H1 (cell line): ENCODE measurements around the gene DIPK2B. TPM values are rescaled to one million over a fixed set of nuclear protein-coding genes. Genes with fewer than 3 reads are reported as not detected.

Experiments
- CTCF ChIA-PET: fragments of 300-600 bp; sonication (Branson Sonifier 250); formaldehyde crosslinking; loops from one replicate; lab custom pipeline; 2021; ENCODE audit not compliant: partially characterized antibody; lab: Charles Lee
- POLR2A ChIA-PET: fragments of 300-600 bp; sonication (Branson Sonifier 250); formaldehyde crosslinking; loops from one replicate; lab custom pipeline; 2021; ENCODE audit warnings: inconsistent platforms; ENCODE audit not compliant: partially characterized antibody; lab: Charles Lee
- DNase-seq, 2 experiments: peaks; one replicate each; pipeline versions ENCODE4 v3.0.0 to v3.0.0-alpha.2; 2010 to 2022; ENCODE audit warnings: low spot score in 2 of 2, low read depth in 1 of 2, mixed read lengths in 1 of 2
- FAIRE-seq: peaks from 2 replicates; lab custom pipeline; 2011; peaks lifted over from hg19 to GRCh38; lab: Jason Lieb, UNC
- H2AFZ ChIP-seq: 2 replicates; pipeline ENCODE4 v1.8.1; 2012; ENCODE audit warnings: low read length, inconsistent platforms
- H2AK5ac ChIP-seq: 2 replicates; pipeline ENCODE4 v1.6.1; 2013; ENCODE audit warnings: low read depth, low read length
- H2BK120ac ChIP-seq: replicated peaks from 2 replicates; pipeline ENCODE3; 2013; ENCODE audit warnings: low read depth, low read length, inconsistent platforms
- H2BK12ac ChIP-seq: 2 replicates; pipeline ENCODE4 v1.6.1; 2013; ENCODE audit warnings: low read depth, low read length
- H2BK15ac ChIP-seq: 2 replicates; pipeline ENCODE4 v1.6.1; 2013; ENCODE audit warnings: low read length
- H2BK20ac ChIP-seq: 2 replicates; pipeline ENCODE4 v1.6.1; 2013; ENCODE audit warnings: low read length
- H2BK5ac ChIP-seq: 2 replicates; pipeline ENCODE4 v1.6.1; 2013; ENCODE audit warnings: low read depth, low read length
- H3K14ac ChIP-seq: 2 replicates; pipeline ENCODE4 v1.6.1; 2013; ENCODE audit warnings: inconsistent platforms; ENCODE audit not compliant: insufficient read length
- H3K18ac ChIP-seq: 2 replicates; pipeline ENCODE4 v1.6.1; 2013; ENCODE audit warnings: low read length; ENCODE audit errors: extremely low read depth
- H3K23ac ChIP-seq: 2 replicates; pipeline ENCODE4 v1.6.1; 2013; ENCODE audit warnings: inconsistent platforms; ENCODE audit not compliant: insufficient read length
- H3K23me2 ChIP-seq: 2 replicates; pipeline ENCODE4 v1.6.1; 2013; ENCODE audit warnings: low read depth, low read length
- H3K27ac ChIP-seq: 2 replicates; pipeline ENCODE4 v1.6.1; 2011; ENCODE audit warnings: low read depth, low read length, inconsistent platforms
- H3K27me3 ChIP-seq, 4 experiments: replicated peaks in 1 of 4; 1 replicate in 1 of 4; 2 replicates in 3 of 4; pipeline versions ENCODE4 v1.6.1 to v1.8.1; 2011 to 2013; ENCODE audit warnings: low read length in 3 of 4, mild to moderate bottlenecking in 3 of 4, inconsistent platforms in 2 of 4, mixed read lengths in 2 of 4, moderate library complexity in 1 of 4; ENCODE audit not compliant: control insufficient read depth in 3 of 4, insufficient read depth in 3 of 4; ENCODE audit errors: extremely low read depth in 1 of 4
- H3K36me3 ChIP-seq, 4 experiments: 2 replicates each; pipeline versions ENCODE4 v1.6.1 to v1.8.1; 2011 to 2013; ENCODE audit warnings: mild to moderate bottlenecking in 4 of 4, low read length in 3 of 4, moderate library complexity in 2 of 4, control low read depth in 1 of 4, inconsistent platforms in 1 of 4; ENCODE audit not compliant: insufficient read depth in 4 of 4, control insufficient read depth in 2 of 4
- H3K4ac ChIP-seq: replicated peaks from 2 replicates; pipeline ENCODE3; 2013; ENCODE audit warnings: low read length, low read depth, mixed read lengths, inconsistent platforms; ENCODE audit not compliant: insufficient read length
- H3K4me1 ChIP-seq, 4 experiments: replicated peaks in 1 of 4; 1 replicate in 1 of 4; 2 replicates in 3 of 4; pipeline versions ENCODE4 v1.6.1 to v1.8.1; 2011 to 2013; ENCODE audit warnings: low read length in 3 of 4, inconsistent platforms in 2 of 4, mixed read lengths in 1 of 4; ENCODE audit not compliant: insufficient read depth in 4 of 4, control insufficient read depth in 3 of 4
- H3K4me2 ChIP-seq, 2 experiments: 2 replicates each; pipeline versions ENCODE4 v1.6.1 to v1.8.1; 2011 to 2013; ENCODE audit warnings: low read depth in 2 of 2, low read length in 2 of 2, control low read depth in 1 of 2, inconsistent platforms in 1 of 2, mild to moderate bottlenecking in 1 of 2; ENCODE audit not compliant: insufficient read depth in 1 of 2
- H3K4me3 ChIP-seq, 4 experiments: fragments of 200-600, 300-600 bp in 1 of 4; sonication (generic), shearing (Covaris generic), sonication (Bioruptor Twin) in 1 of 4; 2 replicates each; pipeline versions ENCODE4 v1.5.1 to v1.8.1; 2011 to 2016; ENCODE audit warnings: low read length in 4 of 4, low read depth in 3 of 4, control low read depth in 2 of 4, inconsistent platforms in 2 of 4, mild to moderate bottlenecking in 2 of 4, mixed read lengths in 1 of 4, moderate library complexity in 1 of 4; ENCODE audit not compliant: insufficient read depth in 2 of 4; ENCODE audit errors: extremely low read depth in 1 of 4
- H3K56ac ChIP-seq: replicated peaks from 2 replicates; pipeline ENCODE3; 2013; ENCODE audit warnings: low read depth, mild to moderate bottlenecking, mixed read lengths, low read length, inconsistent platforms; ENCODE audit not compliant: insufficient read length
- H3K79me1 ChIP-seq: 2 replicates; pipeline ENCODE4 v1.6.1; 2013; ENCODE audit warnings: low read depth, low read length, control low read depth
- H3K79me2 ChIP-seq, 2 experiments: 2 replicates each; pipeline versions ENCODE4 v1.6.1 to v1.8.1; 2012 to 2013; ENCODE audit warnings: low read length in 2 of 2, mild to moderate bottlenecking in 2 of 2, inconsistent platforms in 1 of 2; ENCODE audit not compliant: insufficient read depth in 2 of 2, control insufficient read depth in 1 of 2
- H3K9ac ChIP-seq, 4 experiments: replicated peaks in 1 of 4; 1 replicate in 1 of 4; 2 replicates in 3 of 4; pipeline versions ENCODE4 v1.6.1 to v1.8.1; 2011 to 2013; ENCODE audit warnings: low read depth in 3 of 4, low read length in 3 of 4, control low read depth in 2 of 4, mild to moderate bottlenecking in 2 of 4, moderate library complexity in 2 of 4, inconsistent platforms in 1 of 4; ENCODE audit errors: extremely low read depth in 1 of 4
- H3K9me3 ChIP-seq, 2 experiments: 2 replicates each; pipeline versions ENCODE4 v1.6.1 to v1.8.1; 2012 to 2013; ENCODE audit warnings: mild to moderate bottlenecking in 2 of 2, moderate library complexity in 2 of 2, control low read depth in 1 of 2, inconsistent platforms in 1 of 2, low read depth in 1 of 2, low read length in 1 of 2, mixed read lengths in 1 of 2; ENCODE audit not compliant: insufficient read depth in 2 of 2
- H4K20me1 ChIP-seq, 2 experiments: replicated peaks in 1 of 2; 2 replicates each; pipeline versions ENCODE3 to v1.8.1; 2011 to 2013; ENCODE audit warnings: inconsistent platforms in 2 of 2, low read length in 2 of 2, mild to moderate bottlenecking in 1 of 2; ENCODE audit not compliant: insufficient read depth in 2 of 2, control insufficient read depth in 1 of 2
- H4K5ac ChIP-seq: 2 replicates; pipeline ENCODE4 v1.6.1; 2013; ENCODE audit warnings: low read length, low read depth, mixed read lengths, inconsistent platforms; ENCODE audit not compliant: insufficient read length
- H4K8ac ChIP-seq: 2 replicates; pipeline ENCODE4 v1.8.0; 2013; ENCODE audit warnings: mild to moderate bottlenecking, moderate library complexity, low read length, inconsistent platforms; ENCODE audit not compliant: insufficient read depth; ENCODE audit errors: extremely low read depth
- H4K91ac ChIP-seq: replicated peaks from 2 replicates; pipeline ENCODE3; 2013; ENCODE audit warnings: low read length, mixed read lengths, inconsistent platforms; ENCODE audit not compliant: insufficient read length
- ZNF274 ChIP-seq: IDR thresholded peaks from 2 replicates; pipeline ENCODE4 v1.7.0; 2012; ENCODE audit warnings: low read length, borderline replicate concordance; ENCODE audit errors: extremely low read depth
- WGBS, 2 experiments: shearing (Covaris generic) in 1 of 2; methylation state at CpG; one replicate each; pipeline versions ENCODE4 v1.1.6 to v1.1.7; 2013 to 2015; ENCODE audit warnings: low lambda C conversion rate in 2 of 2, mixed read lengths in 2 of 2, inconsistent platforms in 1 of 2, low coverage in 1 of 2, missing lambda C conversion rate in 1 of 2; ENCODE audit not compliant: insufficient replicate concordance in 2 of 2, insufficient coverage in 1 of 2, insufficient read length in 1 of 2; ENCODE audit errors: extremely low coverage in 1 of 2, missing lambda C conversion rate in 1 of 2; 5-methylcytosine and 5-hydroxymethylcytosine counted together
- polyA plus RNA-seq, 7 experiments: library from polyadenylated mRNA; depleted of rRNA in 3 of 7; stranded (reverse) in 5 of 7; unstranded in 2 of 7; fragments of >200 nt in 5 of 7; fragments of 200-250 nt in 2 of 7; gene quantifications; 1 replicate in 5 of 7; 2 replicates in 1 of 7; 4 replicates in 1 of 7; pipeline versions ENCODE4 v1.2.1 to v1.2.3, GENCODE V29; 2011 to 2013; ENCODE audit warnings: missing spikeins in 2 of 7, mixed read lengths in 2 of 7
- total RNA-seq: library from RNA; stranded (reverse); fragmentation: NEBNext Ultra II Directional; extraction: Animal tissue kit (Norgen Biotek cat#: 25700); gene quantifications from 2 replicates; pipeline ENCODE4 v1.2.1, GENCODE V29; 2021

DIPK2B gene
- total and polyA plus RNA-seq, 2 of the 8 experiments (the other 6 are each of a cell fraction or from before 2014, with no cell fraction given), result not detected

DNA sequence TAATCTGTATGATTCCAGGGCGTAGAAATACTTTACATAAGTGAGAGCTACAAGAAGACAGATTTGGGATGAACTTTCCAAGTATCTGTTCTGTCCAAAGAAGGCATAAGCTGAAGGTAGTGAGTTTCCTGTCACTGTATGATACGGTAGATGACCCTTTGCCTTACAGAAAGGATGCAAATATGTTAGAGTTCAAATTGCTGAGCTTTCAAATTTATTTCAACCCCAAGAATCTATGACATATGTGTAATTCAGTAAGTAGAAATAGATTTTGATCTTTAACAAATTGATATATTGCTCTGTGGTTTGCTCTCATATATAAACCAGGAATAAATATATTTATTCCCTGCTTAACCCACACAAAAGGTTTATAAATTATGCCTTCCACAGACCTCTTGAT is 16.5 kb downstream of the DIPK2B start:
- ChIA-PET POLR2A (no interaction called here), CTCF (no interaction called here)
- Histone ChIP-seq H3K4me3 (no peak overlapping the region), H2BK5ac (no peak overlapping the region), H4K5ac (no peak overlapping the region), H3K4me2 (no peak overlapping the region), H2BK15ac (no peak overlapping the region), H3K27ac (no peak overlapping the region), H3K4ac (no peak overlapping the region)
- DNase-seq, result no peak
- no peak for TF ChIP-seq ZNF274
- TF ChIP-seq, all 59 proteins: peak for 0
- Histone ChIP-seq H3K4me1 (no peaks in the 10 kb centered on the region), H4K91ac (no peak overlapping the region), H3K18ac (no peak overlapping the region), H2AFZ (no peak overlapping the region), H3K9ac (no peak overlapping the region), H4K20me1 (no peaks in the 10 kb centered on the region), H3K79me1 (no peaks in the 10 kb centered on the region), H2BK12ac (no peak overlapping the region), H2BK20ac (no peak overlapping the region), H2BK120ac (no peak overlapping the region), H3K27me3 (no peaks in the 10 kb centered on the region), H3K23me2 (no peaks in the 10 kb centered on the region), H3K79me2 (no peaks in the 10 kb centered on the region), H3K9me3 (no peaks in the 10 kb centered on the region), H3K56ac (no peak overlapping the region), H3K23ac (no peak overlapping the region), H2AK5ac (no peak overlapping the region), H3K36me3 (no peaks in the 10 kb centered on the region), H3K14ac (no peak overlapping the region), H4K8ac (no peak overlapping the region)
- peak; percentile 7 for FAIRE-seq
- 95% methylated on average over 2 of the region's 2 CpGs; no CpG with 5 or more reads in 1 of the 2 experiments for WGBS, 2 experiments
